Stomach (tissue), 9 donors: ENCODE data around the gene FBN2. TPM values are rescaled to one million over a fixed set of nuclear protein-coding genes. Genes with fewer than 3 reads are reported as not detected.

Source experiments
- DNase-seq, 2 donors: peaks; one replicate each; pipeline versions ENCODE4 v3.0.0 to v3.0.0-alpha.2; 2013 to 2019
- H3K27ac ChIP-seq, 5 donors: fragments of 200-600 bp in 4 of 5; sonication (generic) in 4 of 5; one replicate each; pipeline ENCODE4 v1.5.1; 2013 to 2019; ENCODE audit warnings: mild to moderate bottlenecking in 1 of 5, moderate library complexity in 1 of 5
- H3K27me3 ChIP-seq, 3 donors: fragments of 200-600 bp; sonication (generic); one replicate each; pipeline ENCODE4 v1.5.1; 2017 to 2019; ENCODE audit warnings: mixed run types in 1 of 3
- H3K36me3 ChIP-seq, 4 donors: fragments of 200-600 bp; sonication (generic); 1 replicate in 3 of 4; 2 replicates in 1 of 4; pipeline ENCODE4 v1.5.1; 2016 to 2019
- H3K4me1 ChIP-seq, 4 donors: fragments of 200-600 bp; sonication (generic); one replicate each; pipeline ENCODE4 v1.5.1; 2016 to 2019
- H3K4me3 ChIP-seq, 4 donors: fragments of 200-600 bp; sonication (generic) in 3 of 4; one replicate each; pipeline ENCODE4 v1.5.1; 2016 to 2019; ENCODE audit warnings: mild to moderate bottlenecking in 1 of 4
- H3K9me3 ChIP-seq, 4 donors: fragments of 200-600 bp; sonication (generic); one replicate each; pipeline ENCODE4 v1.5.1; 2016 to 2019
- EP300 ChIP-seq: sonication (generic); formaldehyde crosslinking; IDR thresholded peaks from one replicate; pipeline ENCODE4 v1.6.1; 2017; ENCODE audit warnings: antibody characterized with exemption
- POLR2A ChIP-seq, 4 donors: fragments of 450-650 bp; IDR thresholded peaks; one replicate each; pipeline ENCODE4 v1.6.1; 2016; ENCODE audit warnings: antibody characterized with exemption in 4 of 4, control low read depth in 2 of 4, mild to moderate bottlenecking in 1 of 4, moderate library complexity in 1 of 4
- POLR2AphosphoS5 ChIP-seq, 3 donors: sonication (generic); formaldehyde crosslinking; IDR thresholded peaks; one replicate each; pipeline ENCODE4 v1.6.1; 2016; ENCODE audit warnings: antibody characterized with exemption in 3 of 3
- WGBS, 5 donors: extraction: QIAGEN DNeasy Blood & Tissue Kit in 3 of 5; methylation state at CpG; one replicate each; pipeline versions ENCODE4 v1.1.5 to v1.1.7; 2013 to 2018; 5-methylcytosine and 5-hydroxymethylcytosine counted together
- intact Hi-C: fragments of 100-400 bp; cut with DNase I; formaldehyde crosslinking; loops from one replicate; pipeline ENCODE4 v1.15.1; 2023; ENCODE audit warnings: low total_unique reads
- polyA plus RNA-seq, 3 donors: library from polyadenylated mRNA; stranded (reverse); fragments of 200-250 nt; gene quantifications; one replicate each; pipeline ENCODE4 v1.2.3, GENCODE V29; 2013
- total RNA-seq, 5 donors: library from RNA; depleted of rRNA; stranded (reverse); fragments of >200 nt; gene quantifications; one replicate each; pipeline versions ENCODE4 v1.1.0 to v1.2.3, GENCODE V29; 2014 to 2016
- TF ChIP-seq, protein P1 (sequence below), 7 experiments: fragments of 450-650 bp in 4 of 7; fragments of 200-600 bp in 3 of 7; sonication (generic) in 3 of 7; IDR thresholded peaks; one replicate each; pipeline ENCODE4 v1.5.1; 2016 to 2019; ENCODE audit warnings: antibody characterized with exemption in 7 of 7, control low read depth in 2 of 7, mild to moderate bottlenecking in 1 of 7
- donor health status: healthy with polysubstance abuse.
- donor health status: Bipolar disorder and iron deficiency.
- donor health status: healthy.

FBN2 gene
- total and polyA plus RNA-seq, 8 donors: under 0.01 to 42.8 (median 1.9) TPM

DNA sequence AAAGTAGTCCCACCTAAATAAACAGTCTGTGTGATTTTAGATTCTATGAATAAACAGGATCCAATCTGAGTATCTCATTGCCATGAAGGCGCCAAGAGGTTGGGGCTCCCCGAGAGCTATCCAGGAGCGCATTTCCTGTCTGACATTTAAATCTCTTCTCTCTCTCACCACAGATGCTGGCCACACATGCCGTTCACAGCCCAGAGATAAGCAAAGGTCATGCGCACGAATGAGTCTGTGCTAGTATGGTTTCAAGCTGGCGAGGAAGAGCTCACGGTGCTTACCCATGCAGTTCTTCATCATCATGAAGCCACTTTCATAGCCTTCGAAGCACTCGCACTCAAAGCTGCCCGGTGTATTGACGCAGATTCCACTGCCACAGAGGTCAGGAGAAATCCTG, 199.4 kb downstream of the FBN2 start:
- Histone ChIP-seq H3K4me1 (no peaks in the 10 kb centered on the region), H3K27ac (no peak overlapping the region), H3K4me3 (no peak overlapping the region), H3K36me3 (peaks cover 0 to 7% (median 0%) of the 10 kb centered on the region in 4 donors), H3K9me3 (no peaks in the 10 kb centered on the region), H3K27me3 (no peaks in the 10 kb centered on the region)
- 85 to 90% (median 87%) methylated on average over 12 of the region's 12 CpGs for whole genome bisulfite sequencing, 5 donors
- no peak for DNase-seq
- intact Hi-C loops: no loop called here
- TF ChIP-seq POLR2AphosphoS5 (IDR thresholded peaks at IDR 0.05): no peak
- TF ChIP-seq, protein P1, sequence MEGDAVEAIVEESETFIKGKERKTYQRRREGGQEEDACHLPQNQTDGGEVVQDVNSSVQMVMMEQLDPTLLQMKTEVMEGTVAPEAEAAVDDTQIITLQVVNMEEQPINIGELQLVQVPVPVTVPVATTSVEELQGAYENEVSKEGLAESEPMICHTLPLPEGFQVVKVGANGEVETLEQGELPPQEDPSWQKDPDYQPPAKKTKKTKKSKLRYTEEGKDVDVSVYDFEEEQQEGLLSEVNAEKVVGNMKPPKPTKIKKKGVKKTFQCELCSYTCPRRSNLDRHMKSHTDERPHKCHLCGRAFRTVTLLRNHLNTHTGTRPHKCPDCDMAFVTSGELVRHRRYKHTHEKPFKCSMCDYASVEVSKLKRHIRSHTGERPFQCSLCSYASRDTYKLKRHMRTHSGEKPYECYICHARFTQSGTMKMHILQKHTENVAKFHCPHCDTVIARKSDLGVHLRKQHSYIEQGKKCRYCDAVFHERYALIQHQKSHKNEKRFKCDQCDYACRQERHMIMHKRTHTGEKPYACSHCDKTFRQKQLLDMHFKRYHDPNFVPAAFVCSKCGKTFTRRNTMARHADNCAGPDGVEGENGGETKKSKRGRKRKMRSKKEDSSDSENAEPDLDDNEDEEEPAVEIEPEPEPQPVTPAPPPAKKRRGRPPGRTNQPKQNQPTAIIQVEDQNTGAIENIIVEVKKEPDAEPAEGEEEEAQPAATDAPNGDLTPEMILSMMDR (IDR thresholded peaks at IDR 0.05): no peak
- TF ChIP-seq POLR2A (IDR thresholded peaks at IDR 0.05): no peak
- TF ChIP-seq EP300: no peak

- intact Hi-C loops: no loop called here
- Histone ChIP-seq H3K27ac (no peak overlapping the region), H3K9me3 (no peaks in the 10 kb centered on the region), H3K4me1 (no peaks in the 10 kb centered on the region), H3K4me3 (no peak overlapping the region), H3K36me3 (peaks cover 0 to 7% (median 0%) of the 10 kb centered on the region in 4 donors), H3K27me3 (no peaks in the 10 kb centered on the region)
- WGBS, 5 donors: 76 to 86% (median 85%) methylated on average over 3 of the region's 3 CpGs
- DNase-seq: no peak
- no peak for TF ChIP-seq EP300
- no peak for TF ChIP-seq POLR2AphosphoS5 (IDR thresholded peaks at IDR 0.05)
- TF ChIP-seq POLR2A (IDR thresholded peaks at IDR 0.05): no peak
- TF ChIP-seq, protein P1 (IDR thresholded peaks at IDR 0.05): no peak
Observed at GRCh38 chr5:128335339-128335738, 202.7 kb downstream of the FBN2 start.

DNA sequence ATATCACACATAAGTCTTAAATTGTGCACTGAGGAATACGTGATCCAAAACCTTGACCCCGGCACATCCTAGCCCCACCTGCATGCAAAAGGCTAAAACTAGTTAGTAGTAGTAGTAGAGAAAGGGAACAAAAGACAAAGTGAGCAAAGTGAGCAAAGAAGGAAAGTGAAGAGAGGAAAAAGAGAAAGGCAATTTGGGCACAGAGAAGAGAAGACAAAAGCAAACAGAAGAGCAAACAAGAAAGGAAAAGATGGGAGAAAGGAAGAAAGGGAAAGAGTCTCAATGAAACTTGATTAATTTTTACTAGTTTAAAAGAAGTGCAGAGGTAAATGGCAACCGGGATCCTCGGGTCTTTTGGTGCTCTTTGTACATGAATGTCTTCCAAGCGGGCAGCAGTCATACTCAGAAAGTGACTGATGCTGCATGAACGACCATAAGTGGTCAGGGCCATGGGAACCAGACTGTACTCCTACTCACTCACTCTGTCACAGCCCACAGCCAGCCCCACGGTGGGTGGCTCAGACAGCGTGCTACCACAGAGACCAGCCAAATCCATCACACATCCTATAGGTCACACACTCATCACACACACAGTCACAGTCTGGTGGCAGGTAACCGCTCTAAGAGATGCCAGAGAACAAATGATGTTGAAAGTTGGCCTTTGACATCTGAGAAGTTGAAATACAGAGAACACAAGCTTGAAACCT, 203.9 kb downstream of the FBN2 start:
- Histone ChIP-seq H3K4me3 (no peak overlapping the region), H3K9me3 (no peaks in the 10 kb centered on the region), H3K27me3 (no peaks in the 10 kb centered on the region), H3K36me3 (peaks cover 0 to 7% (median 0%) of the 10 kb centered on the region in 4 donors), H3K4me1 (no peaks in the 10 kb centered on the region), H3K27ac (no peak overlapping the region)
- 81 to 91% (median 90%) methylated on average over 9 of the region's 9 CpGs for WGBS, 5 donors
- TF ChIP-seq EP300 (no peak), POLR2A (IDR thresholded peaks at IDR 0.05) (no peak), POLR2AphosphoS5 (IDR thresholded peaks at IDR 0.05) (no peak)
- TF ChIP-seq, protein P1 (IDR thresholded peaks at IDR 0.05): no peak
- intact Hi-C loops: no loop called here
- DNase-seq: no peak

- no peaks in the 10 kb centered on the region for H3K36me3 ChIP-seq
- H3K27me3 ChIP-seq: no peaks in the 10 kb centered on the region
- H3K4me3 ChIP-seq: no peak overlapping the region
- WGBS, 5 donors: 87 to 92% (median 90%) methylated on average over 5 of the region's 5 CpGs
- DNase-seq: no peak
- H3K4me1 ChIP-seq: no peaks in the 10 kb centered on the region
- intact Hi-C loops: no loop called here
- TF ChIP-seq, protein P1 (IDR thresholded peaks at IDR 0.05): no peak
- no peak for TF ChIP-seq POLR2A (IDR thresholded peaks at IDR 0.05)
- TF ChIP-seq POLR2AphosphoS5 (IDR thresholded peaks at IDR 0.05): no peak
- no peak for TF ChIP-seq EP300
- H3K27ac ChIP-seq: no peak overlapping the region
- H3K9me3 ChIP-seq: no peaks in the 10 kb centered on the region
Observed at GRCh38 chr5:128331261-128331660, 206.8 kb downstream of the FBN2 start.
